NOMO-1 (cell line): Measurements from ENCODE around the gene GRK1.
"Not testable (repeated sequence)": the region's sequence is repeated elsewhere in the genome, so short reads cannot be mapped to it uniquely, and the experiment has no call there.

Experiments
- DNase-seq, 2 experiments: peaks; one replicate each; lab custom pipeline; 2025; ENCODE audit not compliant: unreplicated experiment in 2 of 2; lab: John Stamatoyannopoulos, UW

GRK1 gene

DNA sequence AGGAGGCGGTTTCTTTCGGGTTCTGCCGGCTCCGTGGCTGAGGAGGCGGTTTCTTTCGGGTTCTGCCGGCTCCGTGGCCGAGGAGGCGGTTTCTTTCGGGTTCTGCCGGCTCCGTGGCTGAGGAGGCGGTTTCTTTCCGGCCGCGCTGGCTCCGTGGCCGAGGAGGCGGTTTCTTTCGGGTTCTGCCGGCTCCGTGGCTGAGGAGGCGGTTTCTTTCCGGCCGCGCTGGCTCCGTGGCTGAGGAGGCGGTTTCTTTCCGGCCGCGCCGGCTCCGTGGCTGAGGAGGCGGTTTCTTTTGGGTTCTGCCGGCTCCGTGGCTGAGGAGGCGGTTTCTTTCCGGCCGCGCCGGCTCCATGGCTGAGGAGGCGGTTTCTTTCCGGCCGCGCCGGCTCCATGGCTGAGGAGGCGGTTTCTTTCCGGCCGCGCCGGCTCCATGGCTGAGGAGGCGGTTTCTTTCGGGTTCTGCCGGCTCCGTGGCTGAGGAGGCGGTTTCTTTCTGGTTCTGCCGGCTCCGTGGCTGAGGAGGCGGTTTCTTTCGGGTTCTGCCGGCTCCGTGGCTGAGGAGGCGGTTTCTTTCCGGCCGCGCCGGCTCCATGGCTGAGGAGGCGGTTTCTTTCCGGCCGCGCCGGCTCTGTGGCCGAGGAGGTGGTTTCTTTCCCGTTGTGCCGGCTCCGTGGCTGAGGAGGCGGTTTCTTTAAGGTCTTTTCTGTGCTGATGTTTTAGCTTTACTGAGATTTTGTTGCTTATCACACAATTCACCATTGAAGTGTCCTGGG is 85.4 kb downstream of the GRK1 start:
- DNase-seq, result not testable (repeated sequence)

DNA sequence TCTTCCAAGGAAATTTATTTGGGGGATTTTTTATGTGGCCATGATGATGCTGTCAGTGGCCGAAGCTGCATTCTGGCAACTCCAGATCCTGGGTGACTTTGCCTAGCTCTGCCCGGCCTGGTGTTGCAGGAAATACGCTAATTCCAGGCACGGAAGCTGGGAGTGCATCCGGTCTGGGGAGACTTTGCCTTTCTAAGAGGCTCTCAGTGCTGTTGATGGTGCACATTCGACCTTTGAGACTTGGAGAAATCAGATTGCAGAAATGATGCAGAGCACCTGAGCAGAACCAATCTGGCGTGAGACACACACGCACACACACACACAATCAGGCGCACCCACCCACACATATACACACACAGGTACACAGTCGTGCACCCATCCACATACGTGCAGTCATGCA is 86.2 kb downstream of the GRK1 start:
- DNase-seq, result no peak

DNA sequence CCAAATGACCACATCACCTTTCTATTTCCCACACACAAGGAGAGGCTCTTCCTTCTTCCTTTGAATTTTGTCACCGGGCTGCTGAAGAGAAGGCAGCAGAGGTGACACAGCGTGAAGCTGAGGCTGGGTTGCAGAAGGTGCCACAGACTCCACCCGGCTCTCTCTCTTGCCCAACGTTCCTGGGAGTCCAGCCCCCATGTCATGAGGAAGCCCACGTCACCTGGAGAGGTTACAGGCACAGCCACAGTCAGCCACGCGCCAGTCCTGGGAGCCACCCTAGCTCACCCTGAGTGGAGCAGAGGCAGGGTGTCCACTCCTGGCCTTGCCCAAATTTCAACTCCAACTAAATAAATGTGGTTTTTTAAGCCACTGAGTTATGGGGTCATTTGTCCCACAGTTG is 87.2 kb downstream of the GRK1 start:
- DNase-seq, result no peak

DNA sequence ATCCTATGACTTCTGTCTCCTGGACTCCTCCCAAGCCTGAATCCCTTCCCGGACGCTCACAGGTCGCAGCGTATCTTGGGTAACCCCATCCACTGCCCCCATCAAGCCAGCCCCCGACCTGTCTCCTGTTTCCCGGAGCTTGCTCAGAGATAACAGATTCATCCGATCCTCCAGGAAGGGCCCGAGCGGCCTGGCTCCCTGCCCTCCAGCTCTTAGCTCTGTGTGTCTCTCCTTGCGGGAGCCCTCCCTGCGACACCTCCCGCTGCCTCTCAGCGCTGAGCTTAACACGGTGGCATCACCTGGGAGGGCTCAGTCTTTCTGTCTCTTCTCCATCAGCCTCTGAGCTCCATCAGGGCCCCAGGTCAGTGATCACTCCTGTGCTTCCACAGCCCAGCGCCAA is 87.7 kb downstream of the GRK1 start:
- no peak for DNase-seq

DNA sequence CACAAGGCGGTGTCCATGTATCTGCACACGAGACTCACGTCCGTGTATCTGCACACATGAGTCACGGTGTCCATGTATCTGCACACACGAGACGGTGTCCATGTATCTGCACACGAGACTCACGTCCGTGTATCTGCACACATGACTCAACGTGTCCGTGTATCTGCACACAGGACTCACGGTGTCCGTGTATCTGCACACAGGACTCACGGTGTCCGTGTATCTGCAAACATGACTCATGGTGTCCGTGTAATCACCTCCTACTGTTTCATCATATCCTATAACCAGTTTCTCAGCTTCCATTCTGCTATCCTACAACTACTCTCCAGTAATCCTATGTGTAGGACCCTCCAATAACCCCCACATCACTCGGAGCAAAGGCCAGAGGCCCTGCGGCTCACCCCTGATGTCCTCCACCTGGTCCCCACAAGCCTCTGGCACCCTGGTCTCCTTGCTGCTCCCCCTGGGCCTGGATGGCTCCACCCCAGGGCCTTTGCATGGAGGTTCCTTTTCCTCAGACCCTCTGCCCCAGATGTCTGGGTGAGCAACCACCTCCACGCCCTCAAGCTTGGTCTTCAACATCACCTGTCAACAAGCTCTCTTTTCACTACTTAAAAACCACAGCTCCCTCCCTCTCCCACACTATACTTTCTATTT is 89.5 kb downstream of the GRK1 start:
- no peak for DNase-seq

DNA sequence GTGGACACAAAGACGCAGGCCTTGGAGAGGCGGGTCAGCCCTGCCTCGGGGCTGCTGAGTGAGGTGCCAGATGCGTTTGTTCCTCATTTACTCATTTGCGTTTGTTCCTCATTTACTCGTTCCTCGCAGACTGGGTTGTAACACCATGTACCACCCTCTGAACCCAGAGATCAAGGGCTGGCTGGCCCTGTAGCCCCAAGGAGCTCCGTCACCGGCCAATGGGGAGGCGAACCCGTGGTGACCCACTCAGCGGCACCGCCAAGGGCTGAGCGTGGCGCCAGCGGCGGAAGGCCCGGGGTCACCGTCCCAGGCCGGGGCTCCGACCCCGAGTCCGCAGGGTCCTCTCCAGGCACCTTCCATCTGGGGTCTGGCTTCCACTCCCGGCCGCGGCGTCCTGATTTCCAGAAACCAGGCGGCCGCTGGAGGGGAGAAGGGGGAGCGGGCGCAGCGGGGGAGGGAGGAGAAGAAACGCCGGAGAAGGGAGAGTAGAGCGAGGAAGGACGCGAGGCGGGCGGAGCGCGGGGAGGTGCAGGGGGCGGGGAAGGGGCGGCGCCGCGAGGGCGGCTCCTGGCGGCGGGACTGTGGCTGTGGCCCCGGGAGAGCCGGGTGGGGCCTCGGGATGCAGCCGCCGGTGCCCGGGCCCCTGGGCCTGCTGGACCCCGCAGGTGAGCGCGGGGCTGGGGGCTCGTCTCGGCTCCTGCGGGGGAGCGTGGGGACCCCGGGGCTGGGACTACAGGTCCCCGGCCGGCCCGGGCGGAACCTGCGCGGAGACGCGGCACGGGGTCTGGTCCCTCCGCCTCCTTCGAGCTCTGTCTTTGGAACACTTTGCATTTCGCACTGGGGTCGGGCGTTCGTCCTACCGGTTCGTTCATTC is 91.9 kb downstream of the GRK1 start, which contains the start of gene TMEM255B:
TSS of gene TMEM255B (plus strand) at position 576 of the 874 bp plus-strand sequence. CDS start at position 620, 44 bp downstream.
- peak; percentile 87 to 91 for DNase-seq

DNA sequence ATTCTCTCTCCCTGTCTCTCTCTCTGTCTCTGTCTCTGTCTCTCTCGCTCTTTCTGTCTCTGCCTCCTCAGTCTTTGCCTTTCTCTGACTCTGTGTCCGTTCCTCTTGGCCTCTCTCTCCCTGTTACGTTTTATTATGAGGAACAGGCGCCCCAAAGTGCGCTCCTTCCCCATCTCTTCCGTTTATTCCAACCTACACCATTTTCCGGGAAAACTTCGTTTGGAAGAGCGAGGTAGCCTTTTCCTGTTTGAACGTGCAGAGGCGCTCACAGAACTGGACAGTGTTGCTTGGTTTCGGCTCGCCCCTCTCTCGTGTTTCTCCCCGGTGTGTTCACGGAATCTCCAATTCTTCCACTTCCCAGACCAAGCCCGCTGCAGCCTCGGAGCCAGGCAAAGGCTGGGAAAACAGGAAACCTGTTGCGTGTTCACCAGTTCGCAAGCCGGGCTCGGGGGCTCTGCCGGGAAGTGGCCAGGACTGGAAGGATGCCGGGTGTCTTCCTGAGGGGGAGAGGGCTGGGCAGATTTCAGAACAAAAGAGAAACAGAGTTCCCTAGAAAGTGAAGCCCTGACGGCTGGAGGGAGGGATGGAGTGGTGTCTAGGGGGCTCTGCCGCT is 92.6 kb downstream of the GRK1 start:
- no peak for DNase-seq

DNA sequence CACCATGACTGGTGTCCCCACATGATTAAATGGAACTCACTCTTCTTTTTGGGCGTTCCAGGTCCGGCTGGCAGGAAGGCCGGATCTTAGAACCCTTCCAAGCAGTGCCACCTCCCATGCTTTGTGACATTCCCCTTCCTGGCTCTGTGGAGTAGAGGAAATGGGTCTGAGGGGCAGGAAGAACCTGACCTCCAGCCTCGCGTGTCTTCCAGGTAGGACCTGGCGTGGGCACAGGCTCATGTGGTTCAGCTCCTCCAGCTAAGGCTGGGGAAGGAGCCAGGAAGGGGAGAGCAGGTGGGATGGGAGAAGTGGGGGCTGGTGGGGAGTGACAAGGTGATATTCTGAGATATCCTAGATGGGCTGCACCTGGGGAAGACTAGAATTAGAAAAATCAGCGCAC is 94.1 kb downstream of the GRK1 start:
- DNase-seq, result no peak

DNA sequence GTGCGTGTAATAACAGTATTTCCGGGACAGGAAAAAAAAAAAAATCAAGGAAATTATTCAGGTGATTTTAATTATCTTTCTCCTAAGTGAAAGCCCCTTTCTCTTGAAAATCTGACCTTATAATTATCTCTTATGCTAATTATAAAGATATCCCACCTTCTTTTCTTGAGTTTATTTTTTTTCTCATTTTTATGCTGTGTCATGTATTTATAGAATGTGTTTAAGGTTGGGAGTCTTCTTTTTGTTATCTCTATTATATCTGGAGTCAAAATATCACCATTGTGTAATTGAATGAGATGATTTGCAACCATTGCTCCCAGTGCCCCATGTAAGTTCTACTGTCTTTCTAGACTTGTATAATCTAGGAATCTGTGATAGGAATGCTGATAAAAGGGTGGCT is 95.1 kb downstream of the GRK1 start:
- DNase-seq, result no peak

DNA sequence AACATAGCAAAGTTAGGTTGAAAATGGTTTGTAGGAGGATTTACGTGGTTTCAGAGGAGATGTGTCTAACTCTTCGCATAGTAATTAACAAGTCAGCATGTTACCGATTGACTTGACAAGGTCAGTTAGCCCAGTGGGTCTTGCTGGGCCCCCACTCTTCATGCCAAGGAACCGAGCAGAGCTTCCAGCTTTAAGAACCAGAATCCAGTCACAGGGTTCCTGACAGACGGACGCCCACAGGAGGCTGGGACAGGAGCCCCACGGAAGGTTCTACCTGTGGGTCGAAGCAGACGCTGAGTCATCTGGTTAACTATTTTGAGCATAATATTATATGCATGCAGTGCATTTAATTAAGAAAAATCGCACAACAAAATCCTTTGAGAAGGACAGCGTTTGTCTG is 95.5 kb downstream of the GRK1 start:
- no peak for DNase-seq

DNA sequence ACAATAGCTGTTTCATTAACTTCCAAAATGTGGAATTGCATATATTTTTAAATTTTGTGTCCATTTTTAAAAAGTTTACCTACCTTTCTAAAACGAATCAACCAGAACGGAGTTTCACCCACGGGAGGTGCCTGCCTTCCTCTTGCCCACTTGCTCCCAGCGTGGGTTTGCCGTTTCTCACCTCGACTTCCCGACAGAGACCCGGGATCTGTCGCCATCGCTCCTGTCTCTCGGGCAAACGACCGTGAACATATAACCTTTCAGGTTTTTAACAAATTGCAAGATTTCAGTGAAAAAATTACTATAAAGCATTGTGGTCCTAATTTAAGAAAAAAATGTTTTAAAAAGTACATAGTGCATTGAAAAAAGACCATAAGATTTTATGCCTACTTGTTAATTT is 96.2 kb downstream of the GRK1 start:
- no peak for DNase-seq

DNA sequence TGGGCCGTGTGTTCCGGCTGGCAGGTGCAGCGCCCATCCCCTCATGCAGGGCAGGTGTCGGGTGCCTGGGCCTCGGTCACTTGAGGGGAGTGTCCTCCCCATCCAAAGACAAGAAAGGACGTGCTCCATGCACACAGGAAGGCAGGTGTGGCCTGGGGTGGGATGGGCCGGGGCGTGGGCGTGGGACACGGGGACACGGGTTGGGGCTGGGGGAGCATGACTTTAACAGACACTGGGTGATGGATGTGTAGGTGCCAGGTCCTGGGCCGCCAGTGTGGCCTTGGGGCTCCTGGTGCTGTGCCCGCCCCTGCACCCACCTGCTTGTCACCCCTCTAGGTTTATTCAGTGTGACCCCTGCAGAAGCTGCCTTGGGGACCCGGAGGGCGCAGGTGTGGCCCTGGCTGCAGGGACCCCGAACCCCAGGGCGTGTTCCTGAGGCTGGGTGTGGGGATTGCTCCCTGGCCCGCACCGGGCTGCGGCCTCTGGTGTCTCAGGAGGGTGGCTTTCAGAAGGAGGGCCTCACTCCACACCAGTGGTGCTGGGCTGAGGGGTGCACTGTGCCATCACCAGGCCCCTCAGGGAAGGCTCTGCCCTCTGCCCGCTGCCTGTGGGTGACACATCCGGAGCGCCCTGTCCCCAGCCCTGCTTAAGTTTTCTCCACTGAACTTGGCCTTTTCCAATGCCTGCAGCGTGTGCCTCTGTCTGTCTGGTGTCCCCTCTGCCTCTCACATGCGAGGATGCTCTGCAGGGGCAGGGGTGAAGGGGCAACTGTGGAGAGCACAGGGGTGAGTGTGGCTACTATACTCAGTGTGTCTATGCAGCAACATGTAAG is 97.2 kb downstream of the GRK1 start:
- no peak for DNase-seq

DNA sequence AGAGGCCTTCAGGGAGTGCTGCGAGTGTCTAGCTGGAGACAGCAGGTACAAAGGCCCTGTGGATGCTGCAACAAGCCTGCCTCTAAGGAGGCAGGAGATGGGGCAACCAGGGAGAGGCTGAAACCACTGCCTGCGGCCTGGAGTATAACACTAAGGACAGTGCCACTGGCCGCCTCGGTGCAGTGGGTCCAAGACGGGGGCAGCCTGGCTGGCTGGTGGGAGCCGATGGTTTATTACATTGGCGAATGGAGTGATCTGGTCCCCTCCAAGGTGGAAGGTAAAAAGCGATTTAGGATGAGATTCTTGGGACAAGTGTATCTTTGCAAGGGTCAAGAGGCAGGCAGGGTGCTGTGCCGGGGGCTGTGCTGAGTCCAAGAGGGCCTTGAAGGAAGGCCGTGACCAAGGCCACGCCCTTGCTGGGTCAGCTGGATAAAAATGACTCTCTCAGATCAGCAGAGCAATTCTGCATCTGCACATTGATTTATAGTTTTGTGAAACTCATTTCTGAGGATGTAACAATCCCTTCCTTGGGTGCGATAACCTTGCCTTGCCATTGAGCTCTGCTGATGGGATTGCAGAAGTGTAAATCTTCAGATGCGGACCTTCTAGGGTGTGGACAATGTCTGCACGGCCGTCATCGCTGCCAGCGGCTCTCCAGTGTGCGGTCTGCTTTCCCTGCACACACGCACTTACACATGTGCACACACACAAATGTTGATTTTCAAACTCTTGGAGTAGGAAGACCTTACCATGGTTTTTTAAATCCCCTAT is 98.0 kb downstream of the GRK1 start:
- DNase-seq, result no peak

DNA sequence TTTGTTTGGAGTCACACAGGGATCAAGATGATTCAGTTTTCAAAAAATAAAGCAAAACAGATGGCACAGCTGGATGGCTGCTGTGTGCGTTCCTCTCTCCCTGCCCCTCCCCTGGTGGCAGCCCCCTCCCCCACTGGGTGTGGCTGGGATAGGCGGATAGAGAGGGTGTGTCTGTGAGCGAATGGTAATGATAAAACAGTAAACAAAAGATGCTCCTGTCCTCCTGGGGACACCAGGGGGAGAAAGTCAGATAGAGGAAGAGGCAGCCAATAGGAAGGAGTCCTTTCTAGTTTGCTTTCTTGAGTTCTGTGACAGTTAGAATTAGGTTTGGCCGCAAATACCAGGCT is 98.5 kb downstream of the GRK1 start:
- DNase-seq, result no peak

DNA sequence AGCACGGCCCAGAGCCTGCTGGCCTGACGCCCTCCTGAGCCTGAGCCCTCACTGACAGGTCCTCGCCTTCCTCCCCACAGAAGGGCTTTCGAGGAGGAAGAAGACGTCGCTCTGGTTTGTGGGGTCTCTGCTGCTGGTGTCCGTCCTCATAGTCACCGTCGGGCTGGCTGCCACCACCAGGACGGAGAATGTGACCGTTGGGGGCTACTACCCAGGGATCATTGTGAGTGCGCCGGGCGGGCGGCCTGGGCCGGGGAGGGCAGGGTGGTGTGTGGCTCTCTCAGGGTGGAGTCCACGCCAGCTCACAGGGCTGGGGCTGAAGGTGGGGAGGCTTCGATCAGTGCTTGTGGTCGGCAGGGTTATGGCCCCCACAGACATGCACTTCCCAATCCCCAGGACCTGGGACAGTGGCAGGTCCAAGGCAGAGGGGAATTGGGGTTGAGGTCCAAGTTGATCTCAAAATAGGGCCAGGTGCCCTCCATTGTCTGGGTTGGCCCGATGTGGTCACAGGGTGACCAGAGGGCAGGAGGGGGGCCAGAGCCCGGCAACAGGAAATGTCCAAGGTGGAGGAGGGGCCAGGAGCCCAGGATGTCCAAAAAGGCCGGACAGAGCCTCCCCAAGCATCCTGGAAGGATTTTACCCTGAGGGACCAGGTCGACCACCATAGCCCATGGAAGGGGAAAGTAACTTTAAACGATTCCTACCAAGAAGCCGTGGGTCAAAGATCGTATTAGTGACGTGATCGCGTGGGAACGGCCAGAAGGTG is 99.2 kb downstream of the GRK1 start:
- DNase-seq, result no peak

DNA sequence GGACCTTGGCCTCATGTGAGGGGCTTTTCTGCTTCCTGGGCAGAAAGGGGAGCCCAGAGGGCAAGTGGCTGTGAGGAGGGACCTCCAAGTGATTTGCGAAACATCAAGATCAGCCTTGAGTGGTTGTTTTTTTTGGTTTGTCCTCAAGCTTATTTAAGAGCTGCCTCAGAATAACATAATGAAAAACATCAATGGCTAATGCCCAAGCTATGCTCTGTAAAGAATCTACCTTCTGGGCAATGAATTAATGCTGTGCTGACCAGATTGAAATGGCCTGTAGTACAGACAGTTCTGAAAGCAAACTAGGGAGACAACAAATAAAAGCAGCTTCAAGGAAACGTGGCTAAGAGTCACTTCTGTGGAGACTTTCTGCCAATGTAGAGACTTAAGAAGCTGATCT is 100.3 kb downstream of the GRK1 start:
- DNase-seq, result no peak

DNA sequence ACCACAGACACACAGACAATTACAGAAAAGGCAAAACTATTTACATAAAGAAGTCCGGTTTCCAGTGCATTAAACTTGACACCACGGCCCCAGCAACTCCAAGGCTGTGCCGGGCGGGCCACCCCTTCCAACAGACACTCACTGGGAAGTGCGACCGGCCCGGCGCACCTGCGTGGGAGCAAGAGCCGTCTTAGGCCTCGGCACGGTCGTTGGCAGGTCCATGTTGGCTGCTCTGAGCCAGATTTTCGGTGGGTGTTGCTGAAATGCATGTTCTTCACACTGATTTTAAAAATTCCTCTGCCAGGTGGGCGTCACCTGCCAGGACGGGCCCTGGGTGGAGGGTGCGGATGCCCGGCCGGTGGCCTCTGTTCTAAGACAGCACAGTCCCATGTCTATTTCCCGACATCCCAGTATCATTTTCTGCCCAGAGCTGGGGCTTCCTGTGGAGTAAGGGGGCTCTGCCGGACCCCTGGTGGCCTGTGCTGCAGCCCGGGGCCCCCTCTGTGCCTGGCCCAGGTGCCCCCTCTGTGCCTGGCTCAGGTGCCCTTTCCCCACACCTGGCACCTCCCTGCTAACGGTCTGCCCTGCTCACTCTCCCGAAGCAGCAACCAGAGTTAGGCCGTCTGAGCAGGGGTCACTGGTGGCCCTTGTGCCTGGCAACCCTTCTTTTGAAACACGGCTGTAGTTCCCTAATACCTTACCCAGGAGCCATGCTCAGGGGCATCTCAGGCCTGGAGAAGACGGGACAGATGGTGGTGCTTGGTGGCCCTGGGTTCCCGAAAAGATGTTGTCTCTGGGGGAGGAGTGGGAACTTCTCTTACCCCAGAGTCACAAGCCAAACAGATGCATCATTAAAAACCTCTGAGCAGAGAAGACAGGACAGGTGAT is 101.2 kb downstream of the GRK1 start:
- DNase-seq, result no peak

DNA sequence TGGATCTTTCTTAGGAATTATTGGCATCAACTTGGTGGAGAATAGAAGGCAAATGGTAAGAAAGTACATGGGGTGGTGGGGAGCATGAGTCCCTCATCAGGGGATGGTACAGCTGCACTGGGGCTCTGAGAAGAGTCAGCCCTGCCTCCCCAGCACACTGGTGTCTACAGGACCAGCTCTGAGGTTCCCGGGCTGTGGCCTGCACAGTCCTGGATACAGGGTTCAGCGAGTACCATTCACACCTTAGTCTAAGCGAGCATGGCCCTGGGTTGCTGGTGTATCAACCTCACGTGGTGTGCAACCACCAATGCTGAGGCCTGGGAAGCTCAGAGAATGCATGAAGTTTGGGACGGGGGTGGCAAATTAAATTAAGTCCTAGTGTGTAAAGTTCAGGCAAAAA is 102.1 kb downstream of the GRK1 start:
- no peak for DNase-seq
